HG03064 (cell line): ENCODE measurements around the gene ANO9.

Source experiments
- ATAC-seq: cut with Tn5 transposase; IDR thresholded peaks from one replicate; pipeline ENCODE4 v1.9.1; 2021; ENCODE audit warnings: low read depth; ENCODE audit not compliant: unreplicated experiment

Gene ANO9

DNA sequence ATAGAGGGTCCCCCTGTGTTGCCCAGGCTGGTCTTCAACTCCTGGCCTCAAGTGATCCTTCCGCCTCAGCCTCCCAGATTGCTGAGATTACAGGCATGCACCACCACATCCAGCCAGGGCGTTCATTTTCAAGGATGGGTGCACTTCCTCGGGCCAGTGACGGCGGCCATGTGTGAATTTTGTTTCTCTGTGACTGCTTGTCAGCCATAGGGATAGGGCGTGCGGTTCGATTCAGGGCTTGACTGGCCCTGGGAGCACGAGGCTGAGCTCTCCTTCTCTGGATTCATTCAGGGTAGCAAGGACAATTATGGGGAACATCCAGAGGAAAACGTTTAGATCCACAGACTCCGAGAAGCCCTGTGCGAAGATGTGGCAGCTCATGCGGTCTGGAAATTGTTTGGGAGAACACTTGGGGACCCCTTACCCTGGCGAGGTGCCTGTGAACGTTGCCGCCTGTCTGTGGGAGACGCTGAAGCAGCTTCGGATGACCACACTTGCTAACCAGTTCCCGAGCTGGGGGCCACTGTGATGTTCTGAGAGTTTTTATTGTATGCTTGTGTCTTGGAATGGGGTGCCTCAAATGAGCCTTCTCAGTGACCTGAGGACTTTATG lies 11.2 kb upstream of the ANO9 start:
- no peak for ATAC-seq

DNA sequence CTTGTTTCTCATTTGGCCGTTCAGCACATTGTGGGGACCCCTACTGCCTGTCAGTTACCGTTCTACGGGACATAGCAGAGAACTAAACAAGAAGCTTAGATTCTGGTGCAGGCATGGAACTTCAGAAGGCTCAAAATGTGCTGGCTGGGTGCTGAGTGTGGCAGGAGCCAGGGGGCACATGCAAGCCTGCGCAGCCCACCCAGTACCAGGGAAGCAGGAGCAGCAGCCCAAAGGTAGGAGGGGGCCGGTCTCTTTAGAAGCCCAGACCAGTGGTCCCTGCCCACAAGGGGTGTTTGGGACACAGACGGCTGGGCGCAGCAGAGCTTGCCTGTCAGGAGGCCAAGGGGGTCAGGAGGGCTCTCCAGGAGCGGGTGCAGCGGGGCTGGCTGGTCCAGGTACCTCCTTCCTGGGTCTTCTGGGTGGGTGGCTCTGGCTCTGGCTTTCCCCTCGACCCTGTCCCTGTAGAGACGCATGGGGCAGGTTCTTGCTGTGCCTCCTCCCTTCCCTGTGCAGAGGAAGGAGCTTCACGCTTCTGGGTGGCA lies 10.5 kb upstream of the ANO9 start:
- no peak for ATAC-seq

DNA sequence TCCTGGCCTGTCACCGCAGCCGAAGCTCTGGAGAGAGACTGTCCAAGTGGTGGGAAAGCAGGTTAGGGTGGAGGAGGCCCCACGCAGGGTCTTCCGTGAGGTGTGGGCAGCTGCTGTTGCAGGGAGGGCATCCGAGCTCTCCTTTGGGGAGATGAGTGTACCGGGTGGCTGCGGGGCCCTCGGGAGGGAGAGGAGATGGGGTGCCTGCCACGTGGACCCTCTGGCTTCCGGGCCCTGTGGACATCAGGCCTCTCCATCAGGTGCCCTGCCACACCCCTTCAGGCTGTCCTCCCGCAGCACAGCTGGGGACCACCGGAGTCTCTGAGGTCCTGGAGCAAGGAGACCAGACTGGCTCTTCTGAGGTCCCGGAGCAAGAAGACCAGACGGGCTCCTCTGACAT lies 9.9 kb upstream of the ANO9 start:
- no peak for ATAC-seq

DNA sequence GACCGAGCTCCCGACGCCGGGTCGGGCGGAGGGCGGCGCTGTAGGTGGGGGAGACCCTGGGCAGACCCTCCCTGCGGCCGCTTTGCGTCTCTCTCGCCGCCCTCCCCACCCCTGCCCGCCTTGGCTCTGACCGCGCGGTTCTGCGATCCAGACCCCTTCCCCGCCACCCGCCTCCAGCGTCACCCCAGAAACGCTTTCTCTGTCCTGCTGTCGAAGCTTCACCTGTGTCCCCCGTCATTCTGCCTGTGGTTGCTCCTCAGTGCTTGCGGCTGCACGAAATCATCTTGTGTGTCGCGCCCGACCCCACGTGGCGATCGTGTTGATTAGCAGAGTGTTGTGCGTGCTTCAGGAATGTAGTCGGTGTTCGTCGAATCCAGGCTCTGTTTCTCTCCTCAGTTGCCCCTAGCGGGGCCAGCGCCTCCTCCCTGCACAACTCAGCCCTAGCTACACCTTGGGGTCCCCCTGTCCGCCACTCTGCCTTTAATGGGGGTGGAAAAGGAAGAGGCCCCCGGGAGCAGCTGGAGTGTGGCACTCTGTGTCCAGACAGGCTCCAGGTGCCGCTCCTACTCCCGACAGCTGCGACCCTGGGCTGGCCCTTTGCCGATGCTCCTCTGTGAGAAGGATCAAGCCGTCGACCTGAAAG lies 9.1 kb upstream of the ANO9 start:
- no peak for ATAC-seq

DNA sequence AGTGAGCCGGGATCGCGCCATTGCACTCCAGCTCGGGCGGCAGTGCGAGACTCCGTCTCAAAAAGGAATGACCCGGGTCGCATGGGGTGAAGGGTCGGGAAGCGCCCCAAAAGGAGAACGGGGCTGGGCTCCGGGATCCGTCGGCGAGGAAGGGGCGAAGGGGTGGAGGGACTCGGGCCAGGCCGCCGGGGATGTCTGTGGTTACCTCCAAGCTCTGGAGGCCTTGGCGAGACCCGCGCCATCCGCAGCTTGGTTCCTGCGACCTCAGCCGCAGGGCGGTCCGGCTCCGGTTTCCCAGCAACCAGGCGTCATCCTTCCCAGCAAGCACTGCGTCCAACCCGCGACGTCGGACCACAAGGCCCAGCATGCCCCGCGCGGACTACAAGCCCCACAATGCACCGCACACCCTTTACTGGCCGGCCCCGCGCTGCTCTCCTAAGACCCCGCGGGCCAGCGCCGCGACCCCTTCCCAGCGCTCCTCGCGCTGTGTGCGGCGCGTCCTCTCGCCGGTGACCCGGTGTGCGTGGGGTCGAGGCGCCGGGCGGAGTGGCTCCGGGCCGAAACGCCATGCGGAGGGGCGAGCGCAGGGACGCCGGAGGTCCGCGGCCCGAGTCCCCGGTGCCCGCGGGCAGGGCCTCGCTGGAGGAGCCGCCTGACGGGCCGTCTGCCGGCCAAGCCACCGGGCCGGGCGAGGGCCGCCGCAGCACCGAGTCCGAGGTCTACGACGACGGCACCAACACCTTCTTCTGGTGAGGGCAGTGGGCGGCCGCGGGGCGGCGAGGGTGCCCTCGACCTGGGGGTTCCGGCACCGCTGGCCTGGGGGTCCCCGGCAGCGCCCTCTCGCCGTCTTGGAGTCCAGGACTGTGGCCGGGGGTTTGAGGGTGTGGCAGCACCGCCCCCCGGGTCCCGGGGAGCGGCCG lies 8.3 kb upstream of the ANO9 start, which contains the start of gene PTDSS2:
Gene PTDSS2 (plus strand): TSS at position 391 of the 920 bp plus-strand sequence. CDS start 177 bp downstream, at position 568.
- ATAC-seq: peak; percentile 70

DNA sequence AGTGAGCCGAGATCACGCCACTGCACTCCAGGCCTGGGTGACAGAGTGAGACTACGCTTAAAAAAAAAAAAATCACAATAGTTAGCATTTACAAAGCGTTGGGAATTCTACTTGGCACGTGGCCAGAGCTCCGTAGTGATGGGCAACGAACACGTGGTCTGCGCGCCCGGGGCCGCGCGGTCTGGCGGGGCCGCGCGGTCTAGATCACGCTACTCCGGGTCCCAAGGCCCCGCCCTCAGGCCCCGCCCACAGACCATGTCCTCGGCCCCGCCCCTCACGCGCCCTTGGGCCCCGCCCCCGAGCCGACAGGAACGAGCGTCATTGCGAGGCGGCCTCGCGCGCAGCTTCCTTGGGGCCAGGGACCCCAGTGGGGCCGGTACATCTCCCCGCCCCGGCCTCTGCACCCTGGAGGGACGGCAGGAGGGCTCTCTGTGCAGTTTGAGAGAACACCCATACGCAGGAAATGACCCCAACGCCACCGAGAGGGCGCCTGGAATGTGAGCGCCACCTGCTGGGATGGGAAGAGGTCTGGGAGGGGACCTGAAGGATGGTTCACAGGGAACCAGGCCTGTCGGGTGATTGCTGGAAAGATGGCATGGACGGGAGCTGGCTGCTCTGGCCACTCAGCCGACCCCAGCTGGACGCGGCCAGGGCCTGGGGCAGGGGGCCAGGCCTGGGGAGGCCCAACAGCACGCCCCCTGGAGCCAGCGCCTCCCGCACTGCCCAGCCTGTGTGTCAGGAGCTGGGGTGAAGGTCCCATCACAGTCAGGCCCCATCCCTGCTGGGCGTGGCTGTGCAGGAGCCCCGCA lies 6.3 kb upstream of the ANO9 start:
- peak; percentile 48 for ATAC-seq

DNA sequence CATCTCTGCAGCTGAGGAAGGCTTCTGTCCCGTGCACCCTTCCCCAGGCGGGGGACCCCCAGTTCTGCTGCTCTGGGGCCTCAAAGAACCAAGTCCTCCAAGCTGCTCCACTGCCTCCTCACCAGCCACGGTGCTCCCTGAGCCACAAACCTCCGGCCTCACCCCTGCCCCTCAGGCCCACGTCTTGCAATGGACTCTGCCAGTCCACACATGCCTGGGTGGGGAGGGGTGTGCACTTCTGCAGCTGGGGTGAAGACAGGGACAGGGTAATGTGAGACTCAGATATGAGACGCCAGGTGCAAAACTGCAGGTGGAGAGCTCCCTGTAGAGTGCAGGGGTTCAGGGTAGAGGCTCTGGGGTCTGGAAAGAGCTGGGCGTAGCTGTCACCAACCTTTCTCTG lies 5.1 kb upstream of the ANO9 start:
- ATAC-seq: no peak

DNA sequence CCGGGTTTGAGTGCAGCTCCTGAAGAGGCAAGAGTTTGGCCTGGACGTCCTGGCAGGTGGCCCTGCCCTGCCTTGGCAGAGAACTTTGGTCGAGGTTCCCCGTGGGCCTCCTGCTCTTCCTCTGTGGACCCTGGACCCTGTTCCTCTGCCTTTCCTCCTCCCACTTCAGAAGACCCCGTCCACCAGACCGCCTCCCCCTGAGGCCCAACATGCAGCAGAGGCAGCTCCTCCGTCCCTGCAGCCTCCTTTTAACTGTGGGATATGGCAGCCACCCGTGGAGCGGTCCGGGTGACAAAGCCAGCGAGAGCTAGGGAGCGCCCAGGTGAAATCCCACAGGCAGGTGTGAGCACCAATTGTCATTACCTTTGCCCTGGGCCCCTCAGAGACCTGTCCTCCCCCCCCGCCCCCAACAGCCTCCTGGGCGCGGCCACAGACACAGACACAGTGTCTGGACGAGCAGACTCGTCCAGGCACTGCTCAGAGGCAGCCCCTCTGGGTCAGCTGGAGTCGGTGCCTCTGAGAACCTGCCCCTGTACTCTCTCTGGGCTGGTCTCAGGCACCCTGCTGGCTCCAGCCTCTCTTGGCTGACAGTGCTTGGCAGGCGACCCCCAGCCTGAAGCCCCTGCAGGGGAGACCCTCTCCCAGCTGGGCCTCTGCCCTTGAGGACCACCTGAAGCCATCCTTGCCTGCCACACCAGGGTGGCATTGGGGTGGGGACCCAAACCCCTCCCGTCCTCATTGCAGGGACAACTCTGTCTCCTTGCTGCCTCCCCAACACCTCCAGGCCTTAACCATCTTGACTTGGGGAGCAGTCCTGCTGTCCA lies 4.2 kb upstream of the ANO9 start:
- ATAC-seq: no peak

DNA sequence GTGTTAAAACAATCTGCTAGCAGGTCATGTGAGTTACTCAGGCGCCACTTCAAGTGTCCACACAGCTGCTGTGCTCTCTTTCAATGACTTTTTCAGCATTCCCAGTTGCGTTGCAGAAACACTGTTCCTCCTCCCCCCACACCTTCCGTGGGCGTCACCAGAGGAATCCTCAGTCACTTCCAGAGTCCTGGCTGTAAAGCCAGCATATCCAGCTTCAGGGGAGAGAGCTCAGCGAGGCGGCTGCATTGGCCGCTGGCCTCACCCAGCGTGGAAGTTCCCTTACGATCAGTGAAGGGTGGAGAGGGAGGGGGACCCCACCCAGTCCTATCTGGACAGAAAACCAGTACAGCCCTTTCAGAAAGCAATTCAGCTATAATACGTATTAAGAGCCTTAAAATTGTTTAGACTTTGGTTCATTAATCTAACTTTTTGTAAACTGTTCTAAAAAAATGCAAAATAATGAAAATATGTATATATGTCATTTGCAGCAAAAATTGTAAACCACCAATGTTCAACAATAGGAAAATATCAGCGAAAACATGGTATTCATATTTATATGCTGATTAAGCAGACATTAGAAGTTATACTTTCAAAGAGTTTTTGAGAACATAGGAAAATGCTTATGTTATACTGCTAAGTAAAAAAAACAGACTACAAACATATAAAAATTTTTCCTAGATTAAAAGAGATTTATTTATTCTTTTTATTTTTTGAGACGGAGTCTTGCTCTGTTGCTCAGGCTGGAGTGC lies 2.8 kb upstream of the ANO9 start:
- ATAC-seq: no peak

DNA sequence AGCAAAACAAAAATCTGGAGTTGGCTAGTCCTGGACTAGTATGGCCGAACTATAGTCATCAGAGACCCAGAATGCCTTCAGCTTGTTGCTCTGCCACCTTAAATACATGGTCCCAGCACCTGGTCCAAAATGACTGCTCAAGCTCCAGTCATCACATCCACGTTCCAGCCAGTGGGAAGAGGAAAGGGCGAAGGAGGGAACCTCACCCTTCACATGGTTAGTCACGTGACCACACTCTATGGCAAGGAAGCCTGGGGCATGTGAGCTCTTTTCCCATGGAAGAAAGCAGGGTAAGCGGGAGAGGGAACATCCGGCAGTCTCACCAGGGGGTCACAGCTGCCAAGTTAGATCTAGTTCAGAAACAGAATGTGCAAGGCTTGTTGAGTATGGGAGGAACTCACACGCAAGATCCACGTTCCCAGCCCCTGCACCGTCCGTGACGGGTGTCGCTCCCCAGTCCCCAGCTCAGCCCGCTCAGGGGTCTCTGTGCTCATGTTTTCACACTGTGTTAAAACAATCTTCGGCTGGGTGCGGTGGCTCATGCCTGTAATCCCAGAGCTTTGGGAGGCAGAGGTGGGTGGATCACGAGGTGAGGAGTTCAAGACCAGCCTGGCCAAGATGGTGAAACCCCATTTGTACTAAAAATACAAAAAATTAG lies 1.9 kb upstream of the ANO9 start:
- no peak for ATAC-seq

DNA sequence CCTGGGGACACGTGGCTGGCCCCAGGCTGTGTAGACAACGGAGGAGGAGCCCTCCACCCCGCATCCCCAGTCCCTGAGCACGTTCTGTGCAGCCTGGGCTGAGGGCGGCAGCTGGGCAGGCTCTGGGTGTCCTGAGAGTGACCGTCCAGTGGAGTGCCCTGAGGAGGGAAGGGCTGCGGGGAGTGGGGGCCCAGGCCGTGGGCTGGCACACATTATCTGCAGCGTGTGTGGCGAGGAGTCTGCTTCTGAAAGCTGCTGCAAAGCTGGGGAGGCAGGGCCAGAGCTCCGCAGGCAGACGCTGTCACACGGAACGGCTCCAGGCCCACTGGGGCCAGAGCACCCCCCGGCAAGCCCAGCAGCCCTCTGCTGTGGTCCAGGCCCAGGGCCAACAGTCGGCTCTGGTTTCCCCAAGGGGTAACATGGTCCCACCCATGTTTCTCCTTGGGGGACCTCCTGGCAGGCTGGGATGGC lies 835 bp upstream of the ANO9 start:
- no peak for ATAC-seq

DNA sequence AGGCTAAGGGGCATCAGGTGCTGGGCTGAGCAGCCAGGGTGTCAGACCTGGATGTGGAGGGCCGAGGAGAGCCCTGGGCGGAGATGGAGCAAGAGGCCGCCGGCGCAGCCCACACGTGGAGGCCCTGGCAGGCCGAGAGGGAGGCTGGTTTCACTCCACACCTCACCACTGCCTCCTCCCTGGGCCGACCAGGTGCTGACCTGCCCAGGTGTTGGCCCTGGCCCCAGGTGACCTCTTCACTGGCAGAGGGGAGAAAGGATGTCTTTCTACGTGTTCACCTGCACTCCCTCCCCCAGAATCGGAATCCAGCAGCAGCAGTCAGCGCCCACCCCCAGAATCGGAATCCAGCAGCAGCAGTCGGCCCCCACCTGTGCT lies 781 bp downstream of the ANO9 start:
- ATAC-seq: no peak

DNA sequence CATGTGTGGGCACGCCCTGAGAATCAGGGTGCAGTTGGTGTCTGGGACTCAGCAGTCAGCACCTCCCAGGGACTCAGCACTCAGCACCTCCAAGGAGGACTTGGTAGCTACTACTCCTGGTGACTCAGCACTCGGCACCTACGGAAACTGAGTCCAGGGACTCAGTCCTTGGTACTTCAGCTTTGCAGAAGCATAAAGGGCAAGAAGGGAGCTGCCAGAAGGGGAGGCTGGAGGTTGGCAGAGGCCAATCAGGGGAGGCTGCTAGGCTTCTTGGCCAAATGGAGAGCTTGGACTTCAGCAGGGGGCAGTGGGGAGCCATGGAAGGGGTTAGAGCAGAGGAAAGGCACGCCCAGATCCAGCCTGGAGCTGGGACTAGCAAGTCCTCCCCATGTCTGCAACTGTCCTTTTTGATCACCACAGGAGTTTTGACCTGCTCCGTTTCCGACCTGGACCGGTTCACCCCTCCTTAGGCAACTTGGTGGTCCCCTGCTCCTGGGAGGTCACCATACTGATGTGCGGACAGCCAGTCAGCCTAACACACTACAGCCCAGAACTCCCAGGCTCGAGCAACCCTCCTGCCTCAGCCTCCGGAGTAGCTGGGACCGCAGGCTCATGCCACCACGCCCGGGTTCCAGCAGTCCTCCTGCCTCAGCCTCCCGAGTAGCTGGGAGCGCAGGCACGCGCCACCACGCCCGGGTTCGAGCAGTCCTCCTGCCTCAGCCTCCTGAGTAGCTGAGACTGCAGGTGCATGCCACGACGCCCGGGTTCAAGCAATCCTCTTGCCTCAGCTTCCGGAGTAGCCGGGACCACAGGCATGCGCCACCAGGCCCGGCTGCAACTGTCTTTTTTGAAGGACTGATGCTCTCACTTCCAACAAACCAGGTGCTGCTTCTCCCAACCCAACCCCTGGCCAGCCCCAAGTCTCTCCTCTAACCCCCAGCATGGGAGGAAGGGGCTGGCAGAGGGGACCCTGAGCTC lies 1.5 kb downstream of the ANO9 start:
- ATAC-seq: no peak

DNA sequence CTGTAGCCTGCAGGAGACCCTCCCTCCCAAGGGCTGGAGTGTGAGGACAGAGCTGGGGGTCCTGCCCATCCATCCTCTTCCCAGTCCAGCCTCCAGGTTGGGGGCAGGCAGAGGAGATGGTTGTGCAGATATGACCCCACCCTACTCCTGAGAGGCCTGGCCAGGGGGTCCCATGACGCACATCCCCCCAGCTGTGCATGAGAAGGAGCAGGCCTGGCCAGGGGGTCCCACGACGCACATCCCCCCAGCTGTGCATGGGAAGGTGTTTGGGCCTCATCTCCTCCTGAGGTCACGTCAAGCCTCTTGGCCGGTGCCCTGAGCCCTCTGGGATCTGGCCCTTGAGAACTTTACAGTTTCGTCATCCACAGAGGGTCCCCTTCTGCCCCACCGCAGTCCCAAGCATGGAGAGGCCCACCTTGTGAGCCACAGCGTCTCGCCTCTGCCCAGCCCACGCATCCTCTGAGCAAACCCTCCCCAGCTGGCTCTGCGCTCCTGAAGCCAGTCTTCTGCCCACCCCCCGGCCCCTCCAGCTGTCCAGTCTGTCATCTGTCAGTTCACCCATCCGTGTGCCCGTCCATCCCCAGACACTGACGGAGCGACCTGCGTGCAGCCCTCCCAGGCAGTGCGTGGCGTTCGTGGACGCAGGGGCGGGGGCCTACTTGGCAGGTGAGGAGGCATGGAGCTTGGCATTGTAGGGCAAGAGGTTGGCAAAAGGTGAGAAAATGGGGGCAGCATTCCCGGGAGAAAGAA lies 2.3 kb downstream of the ANO9 start:
- no peak for ATAC-seq

DNA sequence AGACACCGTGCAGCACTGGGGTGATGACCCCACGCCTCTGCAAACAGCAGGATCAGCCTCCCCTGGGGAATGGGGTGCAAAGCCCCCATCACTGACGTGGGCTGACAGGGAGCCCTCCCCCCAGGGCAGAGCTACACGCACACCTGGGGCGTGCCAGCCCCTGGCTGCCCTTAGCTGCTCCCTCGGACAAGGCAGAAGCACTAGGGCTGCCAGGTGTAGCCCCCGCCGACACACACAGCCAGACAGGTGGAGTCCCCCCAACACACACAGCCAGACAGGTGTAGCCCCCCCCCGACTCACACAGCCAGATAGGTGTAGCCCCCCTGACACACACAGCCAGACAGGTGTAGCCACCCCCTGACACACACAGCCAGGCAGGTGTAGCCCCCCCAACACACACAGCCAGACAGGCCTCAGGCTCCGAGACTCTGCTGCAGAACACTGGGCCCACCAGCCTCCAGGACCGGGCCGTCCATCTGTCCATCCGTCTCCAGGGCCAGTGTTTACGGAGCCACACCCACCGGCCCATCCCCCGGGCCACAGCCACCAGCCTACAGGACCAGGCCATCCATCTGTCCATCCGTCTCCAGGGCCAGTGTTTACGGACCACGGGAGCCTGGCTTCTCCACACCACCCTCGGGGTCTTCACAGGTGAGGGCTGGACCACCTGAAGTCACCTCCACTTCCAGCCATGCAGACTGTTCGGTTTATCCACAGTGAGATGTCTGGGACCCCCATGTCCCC lies 3.5 kb downstream of the ANO9 start:
- ATAC-seq: no peak
